Endothelial cell of umbilical vein (primary cell): Measurements from ENCODE around the gene AP1G1.

ENCODE experiments used
- CTCF ChIP-seq, 2 donors: IDR thresholded peaks; 1 replicate in 1 of 2; 2 replicates in 1 of 2; pipeline ENCODE4 v1.5.1; 2011; ENCODE audit warnings: low read length in 2 of 2, mild to moderate bottlenecking in 2 of 2, moderate library complexity in 2 of 2, control low read depth in 1 of 2, inconsistent platforms in 1 of 2, low read depth in 1 of 2; ENCODE audit not compliant: insufficient read depth in 1 of 2; ENCODE audit errors: extremely low read depth in 1 of 2
- FOS ChIP-seq: IDR thresholded peaks from 2 replicates; pipeline ENCODE4 v1.6.1; 2011; ENCODE audit warnings: mild to moderate bottlenecking, low read length, moderate library complexity, borderline replicate concordance; ENCODE audit not compliant: insufficient read depth
- JUN ChIP-seq: IDR thresholded peaks from 2 replicates; pipeline ENCODE4 v1.6.1; 2011; ENCODE audit warnings: borderline replicate concordance, low read depth; ENCODE audit not compliant: insufficient read length, insufficient read depth
- MAX ChIP-seq: IDR thresholded peaks from 2 replicates; pipeline ENCODE4 v1.6.1; 2011; ENCODE audit not compliant: insufficient read depth, insufficient read length
- POLR2A ChIP-seq: IDR thresholded peaks from 2 replicates; pipeline ENCODE4 v1.6.1; 2012; ENCODE audit warnings: low read depth, mild to moderate bottlenecking, control low read depth, low read length

- no peak for TF ChIP-seq CTCF (IDR thresholded peaks at IDR 0.05; ENCODE audit: extremely low read depth in 1 of 2, insufficient read depth in 1 of 2, low read depth in 1 of 2, low read length in 2 of 2)
- no peak for TF ChIP-seq MAX
- TF ChIP-seq POLR2A, result no peak
- no peak for TF ChIP-seq FOS
- peak; percentile 46 for TF ChIP-seq JUN
These were observed 46.4 kb downstream of the AP1G1 start for GRCh38 chr16:71762186-71762585.
